Measurements from ENCODE around the gene MGAT5.

MGAT5 gene

DNA sequence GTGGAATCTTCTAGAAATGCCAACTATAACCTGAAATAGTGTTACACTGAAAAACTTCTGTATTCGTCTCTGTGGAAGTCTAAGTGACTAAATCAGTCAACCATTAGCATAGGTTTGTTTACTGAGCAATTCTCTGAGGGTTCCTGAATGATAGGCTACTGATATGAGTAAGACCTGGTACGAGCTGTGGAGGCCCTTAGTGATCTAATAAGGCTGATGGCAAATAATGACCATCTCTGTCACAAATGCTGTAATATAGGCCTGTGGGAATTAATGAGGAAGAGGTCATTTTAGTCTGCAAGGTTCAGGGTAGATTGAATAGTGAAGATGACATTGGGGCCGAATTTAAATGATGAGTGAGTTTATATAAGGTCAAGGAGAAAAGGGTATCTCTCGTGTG, 82.5 kb downstream of the MGAT5 start:
- H3K4me3 ChIP-seq (ENCODE audit: low read depth, low read length) = no peak overlapping the region
- TF ChIP-seq, protein P1, sequence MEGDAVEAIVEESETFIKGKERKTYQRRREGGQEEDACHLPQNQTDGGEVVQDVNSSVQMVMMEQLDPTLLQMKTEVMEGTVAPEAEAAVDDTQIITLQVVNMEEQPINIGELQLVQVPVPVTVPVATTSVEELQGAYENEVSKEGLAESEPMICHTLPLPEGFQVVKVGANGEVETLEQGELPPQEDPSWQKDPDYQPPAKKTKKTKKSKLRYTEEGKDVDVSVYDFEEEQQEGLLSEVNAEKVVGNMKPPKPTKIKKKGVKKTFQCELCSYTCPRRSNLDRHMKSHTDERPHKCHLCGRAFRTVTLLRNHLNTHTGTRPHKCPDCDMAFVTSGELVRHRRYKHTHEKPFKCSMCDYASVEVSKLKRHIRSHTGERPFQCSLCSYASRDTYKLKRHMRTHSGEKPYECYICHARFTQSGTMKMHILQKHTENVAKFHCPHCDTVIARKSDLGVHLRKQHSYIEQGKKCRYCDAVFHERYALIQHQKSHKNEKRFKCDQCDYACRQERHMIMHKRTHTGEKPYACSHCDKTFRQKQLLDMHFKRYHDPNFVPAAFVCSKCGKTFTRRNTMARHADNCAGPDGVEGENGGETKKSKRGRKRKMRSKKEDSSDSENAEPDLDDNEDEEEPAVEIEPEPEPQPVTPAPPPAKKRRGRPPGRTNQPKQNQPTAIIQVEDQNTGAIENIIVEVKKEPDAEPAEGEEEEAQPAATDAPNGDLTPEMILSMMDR (IDR thresholded peaks at IDR 0.05; ENCODE audit: low read depth, low read length) = no peak

DNA sequence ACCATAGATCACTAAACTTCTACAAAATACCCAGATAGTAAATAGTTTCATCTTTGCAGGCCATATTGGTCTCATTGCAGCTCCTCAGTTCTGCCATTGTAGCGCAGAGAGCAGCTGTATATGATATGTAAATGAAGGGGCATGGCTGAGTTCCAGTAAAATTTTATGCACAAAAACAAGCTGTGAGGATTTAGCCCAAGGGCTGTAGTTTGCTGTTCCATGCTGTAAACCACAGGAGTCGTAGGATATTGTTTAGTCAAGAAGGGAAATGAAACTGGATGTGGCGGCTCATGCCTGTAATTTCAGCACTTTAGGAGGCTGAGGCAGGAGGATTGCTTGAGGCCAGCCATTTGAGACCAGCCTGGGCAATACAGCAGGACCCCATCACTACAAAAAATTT, 83.0 kb downstream of the MGAT5 start:
- TF ChIP-seq, protein P1 (IDR thresholded peaks at IDR 0.05; ENCODE audit: low read depth, low read length) = no peak
- no peak overlapping the region for H3K4me3 ChIP-seq (ENCODE audit: low read depth, low read length)

DNA sequence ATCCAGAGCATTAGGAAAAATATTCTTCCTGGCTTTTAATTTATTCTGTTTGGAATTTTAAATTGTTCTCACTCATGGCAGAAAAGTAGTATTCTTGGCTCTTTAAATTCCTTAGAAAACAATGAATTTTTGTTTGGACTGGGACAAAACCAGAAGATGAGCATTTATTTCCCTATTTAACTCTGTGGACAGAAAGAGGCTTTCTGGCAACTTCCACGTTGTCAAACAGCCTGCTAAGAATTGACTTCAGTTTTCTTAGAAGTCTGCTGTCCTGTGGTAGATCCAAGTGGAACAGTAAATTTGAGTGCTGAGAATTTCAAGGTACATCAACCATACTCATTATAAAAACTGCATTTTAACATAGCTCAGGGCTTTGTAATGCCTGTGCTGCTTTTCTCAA, 83.8 kb downstream of the MGAT5 start:
- no peak overlapping the region for H3K4me3 ChIP-seq (ENCODE audit: low read depth, low read length)

DNA sequence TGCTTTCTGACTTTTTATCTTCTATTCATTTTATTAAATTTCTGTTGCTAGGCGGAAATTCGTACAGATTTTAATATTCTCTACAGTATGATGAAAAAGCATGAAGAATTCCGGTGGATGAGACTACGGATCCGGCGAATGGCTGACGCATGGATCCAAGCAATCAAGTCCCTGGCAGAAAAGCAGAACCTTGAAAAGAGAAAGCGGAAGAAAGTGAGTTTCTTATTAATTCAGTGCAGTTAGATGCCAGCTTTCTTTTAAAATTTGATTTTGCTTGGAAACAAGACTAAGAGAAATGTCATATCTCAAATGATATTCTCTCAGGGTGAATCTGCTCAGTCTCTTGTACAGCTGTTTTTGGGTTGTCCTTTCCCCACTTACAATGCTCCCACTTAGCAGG, 84.3 kb downstream of the MGAT5 start:
- TF ChIP-seq, protein P1 (IDR thresholded peaks at IDR 0.05; ENCODE audit: low read depth, low read length) = no peak

More for the DNA sequence above, 83.8 kb downstream of the MGAT5 start:
- TF ChIP-seq, protein P1 (IDR thresholded peaks at IDR 0.05; ENCODE audit: low read depth, low read length) = no peak

DNA sequence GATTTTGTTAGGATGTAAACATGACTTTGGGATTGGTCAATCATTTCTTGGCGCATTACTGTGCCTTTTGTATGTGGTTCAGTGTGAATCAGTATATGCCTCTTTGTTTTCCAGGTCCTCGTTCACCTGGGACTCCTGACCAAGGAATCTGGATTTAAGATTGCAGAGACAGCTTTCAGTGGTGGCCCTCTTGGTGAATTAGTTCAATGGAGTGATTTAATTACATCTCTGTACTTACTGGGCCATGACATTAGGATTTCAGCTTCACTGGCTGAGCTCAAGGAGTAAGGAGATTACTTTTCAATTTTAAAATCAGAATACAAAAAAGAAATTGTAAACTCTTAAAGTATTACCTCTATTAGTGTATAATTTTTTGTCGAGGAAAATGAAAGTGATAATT, 87.6 kb downstream of the MGAT5 start:
- H3K4me3 ChIP-seq (ENCODE audit: low read depth, low read length) = no peak overlapping the region
- TF ChIP-seq, protein P1 (IDR thresholded peaks at IDR 0.05; ENCODE audit: low read depth, low read length) = no peak

More for the DNA sequence above, 84.3 kb downstream of the MGAT5 start:
- H3K4me3 ChIP-seq (ENCODE audit: low read depth, low read length) = no peak overlapping the region

DNA sequence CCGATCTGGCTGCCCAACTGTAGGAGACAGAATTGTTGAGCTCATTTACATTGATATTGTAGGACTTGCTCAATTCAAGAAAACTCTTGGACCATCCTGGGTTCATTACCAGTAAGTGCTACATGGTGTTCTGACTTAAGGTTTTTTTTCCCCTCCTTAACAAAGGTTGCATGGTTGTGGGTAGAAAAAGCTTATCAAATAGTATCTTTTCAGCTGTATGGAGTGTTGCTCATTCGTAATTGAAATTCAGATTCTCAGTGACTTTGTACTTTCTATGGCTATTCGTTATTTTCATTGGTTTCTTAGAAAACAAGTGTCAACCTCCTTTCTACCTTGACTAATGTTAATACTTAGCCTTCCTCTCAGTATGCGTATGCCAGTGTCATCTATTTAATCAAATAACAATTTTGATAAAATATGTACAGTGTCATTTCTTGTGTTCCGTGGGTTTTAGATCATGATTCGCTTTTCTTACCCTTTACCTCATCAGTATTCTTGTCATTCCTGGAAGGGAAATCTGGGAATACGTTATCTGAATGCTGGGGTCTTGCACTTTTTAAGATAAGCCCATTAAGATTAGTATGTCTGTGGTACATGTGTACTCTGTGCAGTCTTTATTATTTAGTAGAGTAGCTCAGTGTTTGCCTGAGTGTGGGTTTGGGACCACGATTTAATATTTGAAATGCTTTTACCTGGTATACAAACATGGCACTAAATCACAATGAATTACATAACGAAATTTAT, 91.3 kb downstream of the MGAT5 start:
- H3K4me3 ChIP-seq (ENCODE audit: low read depth, low read length) = no peak overlapping the region
- TF ChIP-seq, protein P1 (IDR thresholded peaks at IDR 0.05; ENCODE audit: low read depth, low read length) = no peak

DNA sequence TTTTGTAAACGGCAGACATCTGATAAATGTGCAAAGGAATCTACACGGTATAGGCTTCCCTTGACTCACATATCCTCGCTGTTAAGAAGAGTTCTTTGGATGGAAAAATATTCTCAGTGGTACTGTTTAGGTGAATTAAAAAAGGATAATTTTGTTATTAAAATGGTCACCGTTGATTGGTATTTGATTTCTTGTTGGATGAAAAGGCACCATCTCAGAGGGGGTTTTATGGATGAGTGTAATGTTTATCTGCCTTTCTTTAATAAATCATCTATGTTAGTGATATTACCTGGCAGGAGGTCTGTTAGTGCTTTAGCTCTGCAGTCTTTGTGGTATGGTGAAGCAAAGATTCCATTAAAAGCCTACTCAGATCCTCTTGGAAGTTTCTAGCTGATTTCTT, 92.3 kb downstream of the MGAT5 start:
- no peak overlapping the region for H3K4me3 ChIP-seq (ENCODE audit: low read depth, low read length)

More for the DNA sequence above, 92.3 kb downstream of the MGAT5 start:
- TF ChIP-seq, protein P1 (IDR thresholded peaks at IDR 0.05; ENCODE audit: low read depth, low read length) = no peak
